Measurements from ENCODE around the gene SAA4.

DNA sequence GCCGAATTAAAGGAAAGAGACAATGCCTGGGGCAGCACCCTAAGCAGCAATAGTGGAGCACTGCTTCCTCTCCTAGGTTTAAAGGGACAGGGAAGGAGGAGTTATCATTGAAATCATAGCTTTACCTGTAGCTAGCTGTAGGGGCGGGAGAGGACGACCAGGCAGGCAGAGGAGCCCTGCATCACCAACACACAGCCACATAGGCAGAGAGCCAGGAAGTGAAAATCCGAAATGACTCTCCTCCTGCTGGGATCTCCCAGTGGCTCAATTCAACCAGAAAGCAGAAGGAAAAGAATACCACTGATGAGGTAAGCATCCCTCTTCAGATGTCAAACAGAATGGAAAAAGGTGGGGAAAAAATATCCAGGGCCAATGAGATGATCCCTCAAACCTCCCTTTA is 43.6 kb downstream of the SAA4 start:
- TF ChIP-seq, protein P1, sequence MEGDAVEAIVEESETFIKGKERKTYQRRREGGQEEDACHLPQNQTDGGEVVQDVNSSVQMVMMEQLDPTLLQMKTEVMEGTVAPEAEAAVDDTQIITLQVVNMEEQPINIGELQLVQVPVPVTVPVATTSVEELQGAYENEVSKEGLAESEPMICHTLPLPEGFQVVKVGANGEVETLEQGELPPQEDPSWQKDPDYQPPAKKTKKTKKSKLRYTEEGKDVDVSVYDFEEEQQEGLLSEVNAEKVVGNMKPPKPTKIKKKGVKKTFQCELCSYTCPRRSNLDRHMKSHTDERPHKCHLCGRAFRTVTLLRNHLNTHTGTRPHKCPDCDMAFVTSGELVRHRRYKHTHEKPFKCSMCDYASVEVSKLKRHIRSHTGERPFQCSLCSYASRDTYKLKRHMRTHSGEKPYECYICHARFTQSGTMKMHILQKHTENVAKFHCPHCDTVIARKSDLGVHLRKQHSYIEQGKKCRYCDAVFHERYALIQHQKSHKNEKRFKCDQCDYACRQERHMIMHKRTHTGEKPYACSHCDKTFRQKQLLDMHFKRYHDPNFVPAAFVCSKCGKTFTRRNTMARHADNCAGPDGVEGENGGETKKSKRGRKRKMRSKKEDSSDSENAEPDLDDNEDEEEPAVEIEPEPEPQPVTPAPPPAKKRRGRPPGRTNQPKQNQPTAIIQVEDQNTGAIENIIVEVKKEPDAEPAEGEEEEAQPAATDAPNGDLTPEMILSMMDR (IDR thresholded peaks at IDR 0.05) = no peak
- TF ChIP-seq EP300 (IDR thresholded peaks at IDR 0.05) = no peak

Measured in gastroesophageal sphincter (tissue), 3 donors.